Activated naive CD8-positive, alpha-beta T cell treated with anti-CD3 and anti-CD28 coated beads, Interleukin-2, amount 10 ng/mL, durations not matched to agents 7 days and 5 days (primary cell): Measurements from ENCODE around the gene MAGEB17. TPM values are rescaled to one million over a fixed set of nuclear protein-coding genes. Genes with fewer than 3 reads are reported as not detected.

Experiments used
- ATAC-seq: fragments of 150-1000 bp; cut with Tn5 transposase; one replicate; pipeline ENCODE4 v1.10.0; 2021; ENCODE audit warnings: low read depth, moderate library complexity
- POLR2A ChIA-PET: fragments of 350-600 bp; sonication (Branson Sonifier 250); formaldehyde crosslinking; loops from one replicate; lab custom pipeline; 2021; ENCODE audit warnings: antibody characterized with exemption; lab: Charles Lee
- DNase-seq: peaks from one replicate; pipeline ENCODE4 v3.0.0; 2021
- H3K27ac Mint-ChIP-seq: one replicate; pipeline ENCODE4 v1.8.0; 2022; ENCODE audit warnings: mild to moderate bottlenecking, mixed read lengths
- H3K27me3 Mint-ChIP-seq: one replicate; pipeline ENCODE4 v1.8.0; 2022; ENCODE audit warnings: mild to moderate bottlenecking, moderate library complexity, mixed read lengths
- H3K36me3 Mint-ChIP-seq: one replicate; pipeline ENCODE4 v1.8.0; 2021; ENCODE audit warnings: mild to moderate bottlenecking, mixed read lengths
- H3K4me1 Mint-ChIP-seq: one replicate; pipeline ENCODE4 v1.8.0; 2021; ENCODE audit warnings: mixed read lengths
- H3K4me3 Mint-ChIP-seq: one replicate; pipeline ENCODE4 v1.8.0; 2022; ENCODE audit warnings: mild to moderate bottlenecking, moderate library complexity, mixed read lengths
- H3K9me3 Mint-ChIP-seq: one replicate; pipeline ENCODE4 v1.8.0; 2021; ENCODE audit warnings: mixed read lengths
- total RNA-seq, 2 experiments: library from RNA; stranded (reverse); gene quantifications; one replicate each; pipeline ENCODE4 v1.2.3, GENCODE V29; 2021

Gene MAGEB17
- total RNA-seq, 2 experiments from 2014 or later = not detected

- no peak overlapping the region for H3K4me3 Mint-ChIP-seq
- POLR2A ChIA-PET = no interaction called here
- DNase-seq (no peak), ATAC-seq (no peak)
- H3K36me3 Mint-ChIP-seq = no peaks in the 10 kb centered on the region
- no peaks in the 10 kb centered on the region for H3K27me3 Mint-ChIP-seq
- no peaks in the 10 kb centered on the region for H3K4me1 Mint-ChIP-seq
- no peak overlapping the region for H3K27ac Mint-ChIP-seq
- H3K9me3 Mint-ChIP-seq = peaks cover 1% of the 10 kb centered on the region
Observed at GRCh38 chrX:16205840-16206239, 38.6 kb downstream of the MAGEB17 start.

- DNase-seq (no peak), ATAC-seq (no peak)
- H3K9me3 Mint-ChIP-seq = no peaks in the 10 kb centered on the region
- no peak overlapping the region for H3K4me3 Mint-ChIP-seq
- H3K36me3 Mint-ChIP-seq = no peaks in the 10 kb centered on the region
- no peaks in the 10 kb centered on the region for H3K4me1 Mint-ChIP-seq
- H3K27me3 Mint-ChIP-seq = no peaks in the 10 kb centered on the region
- POLR2A ChIA-PET = no interaction called here
- no peak overlapping the region for H3K27ac Mint-ChIP-seq
Observed at GRCh38 chrX:16207634-16208033, 40.4 kb downstream of the MAGEB17 start.

DNA sequence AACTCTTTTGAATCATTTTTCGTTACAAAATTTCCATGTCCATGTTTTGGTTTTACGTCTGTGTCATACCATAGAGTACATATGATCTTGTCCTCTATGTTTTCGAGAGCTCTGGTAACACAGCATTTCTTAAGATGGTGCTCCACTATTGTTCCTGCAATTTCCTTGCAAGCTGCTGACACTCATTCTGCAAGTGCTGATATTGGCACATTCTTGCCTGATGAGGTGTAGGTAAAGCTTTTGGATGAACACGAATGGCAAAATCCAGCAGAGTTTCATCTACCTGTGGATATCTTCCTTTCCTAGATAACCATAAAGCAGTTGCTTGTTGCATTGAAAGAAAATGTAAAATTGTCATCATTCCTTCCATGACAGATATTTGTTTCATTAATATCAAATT lies 41.3 kb downstream of the MAGEB17 start:
- Mint-ChIP-seq H3K9me3 (no peaks in the 10 kb centered on the region), H3K27ac (no peak overlapping the region), H3K27me3 (no peaks in the 10 kb centered on the region), H3K4me3 (no peak overlapping the region), H3K36me3 (no peaks in the 10 kb centered on the region), H3K4me1 (no peaks in the 10 kb centered on the region)
- POLR2A ChIA-PET = no interaction called here
- DNase-seq (no peak), ATAC-seq (no peak)

DNA sequence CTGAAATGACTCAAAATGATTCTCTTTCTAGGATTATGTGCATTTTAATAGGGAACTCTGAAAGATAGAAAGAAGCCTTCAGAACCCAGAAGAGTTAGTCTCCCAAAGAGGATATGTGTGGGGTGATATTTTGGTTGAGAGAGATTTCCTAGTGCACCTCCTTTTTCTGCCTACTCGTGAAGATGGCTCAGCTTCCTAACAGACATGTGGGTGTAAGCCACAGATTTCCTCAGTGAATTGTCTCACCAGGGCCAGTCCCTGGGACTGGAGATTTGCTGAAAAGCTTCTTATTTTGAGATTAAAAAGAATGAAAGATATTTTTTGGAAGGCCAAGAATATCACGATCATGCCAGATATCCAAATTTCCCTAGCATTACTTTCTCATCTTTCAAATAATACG lies 42.8 kb downstream of the MAGEB17 start:
- Mint-ChIP-seq H3K36me3 (no peaks in the 10 kb centered on the region), H3K4me1 (no peaks in the 10 kb centered on the region), H3K9me3 (no peaks in the 10 kb centered on the region), H3K4me3 (no peak overlapping the region), H3K27me3 (no peaks in the 10 kb centered on the region), H3K27ac (no peak overlapping the region)
- no peak for DNase-seq
- ATAC-seq = no peak
- POLR2A ChIA-PET = no interaction called here

DNA sequence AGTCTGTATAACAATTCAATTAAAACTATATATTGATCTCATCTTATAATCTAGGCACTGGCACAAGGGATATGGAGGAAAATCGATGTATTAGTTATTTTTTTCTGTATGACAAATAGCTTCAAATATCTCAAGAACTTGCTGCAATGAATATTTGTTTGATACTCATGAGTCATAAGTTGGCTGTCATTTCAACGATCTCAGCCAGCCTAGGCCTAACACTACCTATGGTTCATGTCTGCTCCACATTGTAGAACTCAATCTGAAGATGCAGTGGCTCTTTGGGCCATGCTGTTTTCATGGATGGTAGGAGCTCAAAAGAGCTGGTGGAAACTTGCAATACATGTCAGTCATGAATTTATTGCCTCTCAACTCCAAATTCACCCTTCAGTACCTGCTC lies 44.7 kb downstream of the MAGEB17 start:
- Mint-ChIP-seq H3K9me3 (no peaks in the 10 kb centered on the region), H3K4me1 (no peaks in the 10 kb centered on the region), H3K4me3 (no peak overlapping the region), H3K27me3 (no peaks in the 10 kb centered on the region), H3K36me3 (no peaks in the 10 kb centered on the region), H3K27ac (no peak overlapping the region)
- DNase-seq (no peak), ATAC-seq (no peak)
- POLR2A ChIA-PET = no interaction called here

DNA sequence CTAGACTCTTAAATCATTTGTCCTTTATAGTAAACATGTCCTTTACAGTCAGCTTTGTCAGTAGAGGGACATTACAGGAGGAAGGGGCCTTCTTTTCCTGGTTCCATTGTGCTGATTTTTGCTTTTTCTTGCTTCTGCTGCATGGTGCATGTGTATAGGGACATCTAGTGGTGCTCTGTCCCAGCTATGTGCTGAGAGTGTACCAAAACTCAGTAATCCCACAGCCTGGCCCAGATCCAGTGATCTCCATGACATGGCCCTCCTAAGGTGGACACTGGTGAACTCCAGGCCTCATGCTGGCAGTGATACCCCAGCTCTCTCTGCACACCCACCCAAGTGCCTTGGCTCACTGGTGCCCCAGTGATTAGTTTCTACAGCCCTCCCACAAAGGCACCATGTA lies 45.2 kb downstream of the MAGEB17 start:
- Mint-ChIP-seq H3K27ac (no peak overlapping the region), H3K4me1 (no peaks in the 10 kb centered on the region), H3K9me3 (no peaks in the 10 kb centered on the region), H3K36me3 (no peaks in the 10 kb centered on the region), H3K27me3 (no peaks in the 10 kb centered on the region), H3K4me3 (no peak overlapping the region)
- POLR2A ChIA-PET = no interaction called here
- DNase-seq = no peak
- ATAC-seq = no peak

GRCh38 chrX:16213961-16214360 lies 46.7 kb downstream of the MAGEB17 start:
- Mint-ChIP-seq H3K27ac (no peak overlapping the region), H3K9me3 (no peaks in the 10 kb centered on the region)

GRCh38 chrX:16215660-16216059 lies 48.4 kb downstream of the MAGEB17 start:
- Mint-ChIP-seq H3K27ac (no peak overlapping the region), H3K4me1 (no peaks in the 10 kb centered on the region), H3K4me3 (no peak overlapping the region), H3K36me3 (no peaks in the 10 kb centered on the region), H3K27me3 (no peaks in the 10 kb centered on the region), H3K9me3 (peaks cover under 1% of the 10 kb centered on the region)
- ATAC-seq = no peak
- DNase-seq = no peak
- POLR2A ChIA-PET = no interaction called here

More at GRCh38 chrX:16213961-16214360, 46.7 kb downstream of the MAGEB17 start:
- ATAC-seq = no peak
- H3K36me3 Mint-ChIP-seq = no peaks in the 10 kb centered on the region
- POLR2A ChIA-PET = no interaction called here
- H3K27me3 Mint-ChIP-seq = no peaks in the 10 kb centered on the region
- no peak overlapping the region for H3K4me3 Mint-ChIP-seq
- H3K4me1 Mint-ChIP-seq = no peaks in the 10 kb centered on the region
- DNase-seq = no peak

Other genes starting within 250 kb of the MAGEB17 start
- gene GRPR, start 43.9 kb upstream of the MAGEB17 start, total RNA-seq = not detected